Tibial nerve (tissue), 4 donors: ENCODE data around the gene PLCE1. TPM values are rescaled to one million over a fixed set of nuclear protein-coding genes. Genes with fewer than 3 reads are reported as not detected.
A peak's percentile ranks its signal among the peaks of the same experiment; 100 is the strongest.

Source experiments
- DNase-seq, 2 donors: peaks; one replicate each; pipeline ENCODE4 v3.0.0-alpha.2; 2019; ENCODE audit warnings: low spot score in 2 of 2
- H3K27ac ChIP-seq, 4 donors: fragments of 200-600 bp; sonication (generic) in 3 of 4; one replicate each; pipeline ENCODE4 v1.5.1; 2017 to 2019; ENCODE audit warnings: mild to moderate bottlenecking in 1 of 4
- H3K27me3 ChIP-seq, 2 donors: fragments of 200-600 bp; sonication (generic) in 1 of 2; one replicate each; pipeline versions ENCODE4 v1.5.1 to v1.6.0; 2017 to 2019
- H3K36me3 ChIP-seq, 3 donors: fragments of 200-600 bp; sonication (generic); one replicate each; pipeline ENCODE4 v1.5.1; 2018 to 2019
- H3K4me1 ChIP-seq, 4 donors: fragments of 200-600 bp; sonication (generic) in 3 of 4; one replicate each; pipeline ENCODE4 v1.5.1; 2017 to 2019
- H3K4me3 ChIP-seq, 4 donors: fragments of 200-600 bp; sonication (generic) in 3 of 4; one replicate each; pipeline ENCODE4 v1.5.1; 2017 to 2019; ENCODE audit warnings: mild to moderate bottlenecking in 1 of 4, moderate library complexity in 1 of 4
- H3K9me3 ChIP-seq, 4 donors: fragments of 200-600 bp; sonication (generic) in 3 of 4; one replicate each; pipeline ENCODE4 v1.5.1; 2017 to 2019
- CTCF ChIP-seq, 5 experiments: fragments of 200-600 bp in 3 of 5; fragments of 450-650 bp in 2 of 5; sonication (generic) in 3 of 5; IDR thresholded peaks; one replicate each; pipeline ENCODE4 v1.5.1; 2016 to 2019; ENCODE audit warnings: antibody characterized with exemption in 5 of 5, mild to moderate bottlenecking in 3 of 5, moderate library complexity in 2 of 5
- EP300 ChIP-seq, 2 donors: sonication (generic); formaldehyde crosslinking; IDR thresholded peaks; one replicate each; pipeline ENCODE4 v1.6.1; 2017; ENCODE audit warnings: antibody characterized with exemption in 2 of 2, mild to moderate bottlenecking in 1 of 2
- POLR2A ChIP-seq, 2 donors: fragments of 450-650 bp; IDR thresholded peaks; one replicate each; pipeline ENCODE4 v1.6.1; 2017; ENCODE audit warnings: antibody characterized with exemption in 2 of 2, mild to moderate bottlenecking in 2 of 2, moderate library complexity in 2 of 2
- WGBS, 2 donors: methylation state at CpG; one replicate each; pipeline ENCODE4 v1.1.5; 2018; 5-methylcytosine and 5-hydroxymethylcytosine counted together
- total RNA-seq, 4 donors: library from RNA; depleted of rRNA; stranded (reverse); fragments of >200 nt; gene quantifications; one replicate each; pipeline ENCODE4 v1.1.0, GENCODE V29; 2016

Gene PLCE1
- total RNA-seq, 4 donors from 2014 or later: 16.3 to 30.6 (median 22.7) TPM

- DNase-seq: no peak
- H3K27ac ChIP-seq: peak overlapping the region in 3 of 4 donors; percentile 17 to 93 (median 90)
- H3K9me3 ChIP-seq: no peaks in the 10 kb centered on the region
- H3K36me3 ChIP-seq: no peaks in the 10 kb centered on the region
- peaks cover 0 to 62% (median 22%) of the 10 kb centered on the region in 4 donors for H3K4me1 ChIP-seq
- WGBS, 2 donors: 70 to 75% methylated on average over 2 of the region's 2 CpGs
- TF ChIP-seq POLR2A (IDR thresholded peaks at IDR 0.05) (no peak), CTCF (IDR thresholded peaks at IDR 0.05) (peak in 3 of 5 experiments; percentile 7 to 36 (median 23))
- H3K4me3 ChIP-seq: no peak overlapping the region
- H3K27me3 ChIP-seq: no peaks in the 10 kb centered on the region
These were observed 1.2 kb upstream of the PLCE1 start for GRCh38 chr10:93992400-93993030.

- Histone ChIP-seq H3K27me3 (no peaks in the 10 kb centered on the region), H3K4me1 (peaks cover 0 to 69% (median 22%) of the 10 kb centered on the region in 4 donors), H3K9me3 (no peaks in the 10 kb centered on the region), H3K4me3 (peak overlapping the region; percentile 46 to 91 (median 67)), H3K36me3 (no peaks in the 10 kb centered on the region), H3K27ac (peak overlapping the region; percentile 37 to 93 (median 79))
- TF ChIP-seq CTCF (IDR thresholded peaks at IDR 0.05) (no peak), EP300 (IDR thresholded peaks at IDR 0.05) (no peak), POLR2A (IDR thresholded peaks at IDR 0.05) (no peak)
- WGBS, 2 donors: 6 to 7% methylated on average over 15 to 16 of the region's 25 CpGs
- no peak for DNase-seq
These were observed 333 bp upstream of the PLCE1 start for GRCh38 chr10:93993414-93993781.

- peaks cover 0 to 78% (median 25%) of the 10 kb centered on the region in 4 donors for H3K4me1 ChIP-seq
- H3K36me3 ChIP-seq: no peaks in the 10 kb centered on the region
- 11 to 13% methylated on average over 12 of the region's 12 CpGs for WGBS, 2 donors
- peak overlapping the region; percentile 60 to 91 (median 74) for H3K4me3 ChIP-seq
- no peaks in the 10 kb centered on the region for H3K9me3 ChIP-seq
- DNase-seq: no peak
- TF ChIP-seq CTCF (IDR thresholded peaks at IDR 0.05): no peak
- no peak for TF ChIP-seq POLR2A (IDR thresholded peaks at IDR 0.05)
- no peak for TF ChIP-seq EP300 (IDR thresholded peaks at IDR 0.05)
- H3K27me3 ChIP-seq: no peaks in the 10 kb centered on the region
- peak overlapping the region; percentile 66 to 93 (median 76) for H3K27ac ChIP-seq
These were observed 689 bp downstream of the PLCE1 start for GRCh38 chr10:93994438-93994801.

GRCh38 chr10:93995182-93995581 lies 1.5 kb downstream of the PLCE1 start:
- 67 to 71% methylated on average over 1 of the region's 1 CpG for WGBS, 2 donors
- Histone ChIP-seq H3K27ac (peak overlapping the region in 2 of 4 donors; percentile 53 to 93), H3K4me1 (peaks cover 0 to 86% (median 31%) of the 10 kb centered on the region in 4 donors), H3K36me3 (no peaks in the 10 kb centered on the region), H3K4me3 (peak overlapping the region in 3 of 4 donors; percentile 60 to 91 (median 74)), H3K9me3 (no peaks in the 10 kb centered on the region), H3K27me3 (no peaks in the 10 kb centered on the region)
- TF ChIP-seq EP300 (IDR thresholded peaks at IDR 0.05): no peak
- no peak for TF ChIP-seq CTCF (IDR thresholded peaks at IDR 0.05)
- TF ChIP-seq POLR2A (IDR thresholded peaks at IDR 0.05): no peak
- DNase-seq: no peak

GRCh38 chr10:93995598-93996271 lies 2.0 kb downstream of the PLCE1 start:
- Histone ChIP-seq H3K27me3 (no peaks in the 10 kb centered on the region), H3K4me1 (peaks cover 0 to 86% (median 31%) of the 10 kb centered on the region in 4 donors), H3K9me3 (no peaks in the 10 kb centered on the region), H3K4me3 (peak overlapping the region in 2 of 4 donors; percentile 60 to 91), H3K27ac (peak overlapping the region in 2 of 4 donors; percentile 53 to 93), H3K36me3 (no peaks in the 10 kb centered on the region)
- TF ChIP-seq EP300 (IDR thresholded peaks at IDR 0.05) (no peak), CTCF (IDR thresholded peaks at IDR 0.05) (no peak), POLR2A (IDR thresholded peaks at IDR 0.05) (no peak)
- 68 to 72% methylated on average over 10 of the region's 10 CpGs for WGBS, 2 donors
- DNase-seq: no peak
